OCI-LY3 (cell line): ENCODE data around the gene HYPK.

Experiments
- CTCF ChIP-seq: fragments of 200-600, 300-600 bp; sonication (generic); IDR thresholded peaks from 2 replicates; pipeline ENCODE4 v1.5.1; 2014; ENCODE audit warnings: antibody characterized with exemption, low read length, low read depth
- EZH2phosphoT487 ChIP-seq: fragments of 200-600 bp; shearing (Covaris generic); IDR thresholded peaks from 2 replicates; pipeline ENCODE4 v1.6.1; 2018; ENCODE audit warnings: antibody characterized with exemption, mixed run types, low read depth

GRCh38 chr15:43769584-43770228, 30.7 kb upstream of the HYPK start:
- peak; percentile 82 for TF ChIP-seq CTCF
- no peak for TF ChIP-seq EZH2phosphoT487
